Activated gamma-delta T cell treated with anti-CD3 and anti-CD28 coated beads, Interleukin-2, amount 50 U/mL, for 16 hours (primary cell): ENCODE data around the gene TMTC2.
"Not testable (repeated sequence)": the region's sequence is repeated elsewhere in the genome, so short reads cannot be mapped to it uniquely, and the experiment has no call there.

ENCODE experiments used
- DNase-seq: peaks from one replicate; pipeline ENCODE4 v3.0.0-alpha.2; 2020; ENCODE audit warnings: low read depth

TMTC2 gene

GRCh38 chr12:83082690-83083276 lies 396.1 kb downstream of the TMTC2 start:
- DNase-seq, result no peak

GRCh38 chr12:83083616-83084015 lies 396.9 kb downstream of the TMTC2 start:
- no peak for DNase-seq

GRCh38 chr12:83084516-83085234 lies 398.0 kb downstream of the TMTC2 start:
- no peak for DNase-seq

GRCh38 chr12:83086023-83086422 lies 399.3 kb downstream of the TMTC2 start:
- DNase-seq, result no peak

GRCh38 chr12:83089575-83089974 lies 402.9 kb downstream of the TMTC2 start:
- no peak for DNase-seq

- no peak for DNase-seq
Observed at GRCh38 chr12:83092129-83092528, 405.4 kb downstream of the TMTC2 start.

- DNase-seq, result no peak
Observed at GRCh38 chr12:83092606-83093005, 405.9 kb downstream of the TMTC2 start.

- DNase-seq, result no peak
Observed at GRCh38 chr12:83093426-83093825, 406.7 kb downstream of the TMTC2 start.

GRCh38 chr12:83097643-83098342 lies 411.1 kb downstream of the TMTC2 start:
- no peak for DNase-seq

GRCh38 chr12:83099436-83099835 lies 412.7 kb downstream of the TMTC2 start:
- no peak for DNase-seq

- DNase-seq, result no peak
Observed at GRCh38 chr12:83102499-83102898, 415.8 kb downstream of the TMTC2 start.

- no peak for DNase-seq
Observed at GRCh38 chr12:83106873-83107272, 420.2 kb downstream of the TMTC2 start.

GRCh38 chr12:83110424-83110823 lies 423.7 kb downstream of the TMTC2 start:
- DNase-seq, result no peak

- DNase-seq, result no peak
Observed at GRCh38 chr12:83113945-83114344, 427.2 kb downstream of the TMTC2 start.

GRCh38 chr12:83114966-83115365 lies 428.3 kb downstream of the TMTC2 start:
- DNase-seq, result no peak

GRCh38 chr12:83117926-83118325 lies 431.2 kb downstream of the TMTC2 start:
- not testable (repeated sequence) for DNase-seq

- DNase-seq, result no peak
Observed at GRCh38 chr12:83121897-83122622, 435.4 kb downstream of the TMTC2 start.

GRCh38 chr12:83122623-83122934 lies 435.9 kb downstream of the TMTC2 start:
- DNase-seq, result no peak

GRCh38 chr12:83123039-83123438 lies 436.3 kb downstream of the TMTC2 start:
- no peak for DNase-seq

- no peak for DNase-seq
Observed at GRCh38 chr12:83128540-83128939, 441.8 kb downstream of the TMTC2 start.

- DNase-seq, result no peak
Observed at GRCh38 chr12:83130178-83130577, 443.5 kb downstream of the TMTC2 start.

- DNase-seq, result no peak
Observed at GRCh38 chr12:83132360-83132759, 445.7 kb downstream of the TMTC2 start.

GRCh38 chr12:83136411-83136810 lies 449.7 kb downstream of the TMTC2 start:
- DNase-seq, result no peak
